ENCODE results near the gene WFIKKN2. TPM values are rescaled to one million over a fixed set of nuclear protein-coding genes. Genes with fewer than 3 reads are reported as not detected.

WFIKKN2 gene
- total and polyA plus RNA-seq, 7 donors, result 0.09 to 3.4 (median 0.32) TPM

- H3K4me1 ChIP-seq, result no peaks in the 10 kb centered on the region
- H3K36me3 ChIP-seq (ENCODE audit: insufficient read depth in 1 of 2, low read depth in 1 of 2), result no peaks in the 10 kb centered on the region
- H3K9me3 ChIP-seq, result no peaks in the 10 kb centered on the region
- intact Hi-C loops (cut with DNase I), result loop anchor here in 1 of 2 donors (2.0 kb wide), 1 partner anchor 25 kb away; no protein-coding TSS in a partner anchor
- TF ChIP-seq CTCF (IDR thresholded peaks at IDR 0.05), result no peak
- ATAC-seq (no peak), DNase-seq (no peak)
- WGBS, 3 donors, result 74 to 85% (median 77%) methylated on average over 5 of the region's 5 CpGs
- H3K27ac ChIP-seq, result no peak overlapping the region
- no peak overlapping the region for H3K4me3 ChIP-seq
- peaks cover 0 to 5% (median 0%) of the 10 kb centered on the region in 3 donors for H3K27me3 ChIP-seq (ENCODE audit: insufficient read depth in 3 of 3, low read length in 2 of 3)
Observed at GRCh38 chr17:50816271-50816670, 19.1 kb upstream of the WFIKKN2 start.

- H3K27me3 ChIP-seq (ENCODE audit: insufficient read depth in 3 of 3, low read length in 2 of 3), result peaks cover 0 to 5% (median 0%) of the 10 kb centered on the region in 3 donors
- no peaks in the 10 kb centered on the region for H3K36me3 ChIP-seq (ENCODE audit: insufficient read depth in 1 of 2, low read depth in 1 of 2)
- WGBS, 3 donors, result 23 to 29% (median 28%) methylated on average over 27 of the region's 27 CpGs
- peak overlapping the region; percentile 47 for H3K4me3 ChIP-seq
- H3K9me3 ChIP-seq, result no peaks in the 10 kb centered on the region
- ATAC-seq, result peak; percentile 81 to 91 (median 82)
- H3K4me1 ChIP-seq, result no peaks in the 10 kb centered on the region
- intact Hi-C loops (cut with DNase I), result loop anchor here in 1 of 2 donors (2.0 kb wide), 1 partner anchor 24 kb away; no protein-coding TSS in a partner anchor
- TF ChIP-seq CTCF (IDR thresholded peaks at IDR 0.05), result peak; percentile 80
- H3K27ac ChIP-seq, result no peak overlapping the region
- DNase-seq, result peak; percentile 55 to 79
Observed at GRCh38 chr17:50816771-50817751, 18.3 kb upstream of the WFIKKN2 start.

GRCh38 chr17:50817838-50818237, 17.5 kb upstream of the WFIKKN2 start:
- Histone ChIP-seq H3K4me1 (no peaks in the 10 kb centered on the region), H3K27me3 (ENCODE audit: insufficient read depth in 3 of 3, low read length in 2 of 3) (peaks cover 0 to 5% (median 0%) of the 10 kb centered on the region in 3 donors), H3K9me3 (no peaks in the 10 kb centered on the region), H3K4me3 (no peak overlapping the region), H3K27ac (no peak overlapping the region), H3K36me3 (ENCODE audit: insufficient read depth in 1 of 2, low read depth in 1 of 2) (no peaks in the 10 kb centered on the region)
- DNase-seq (no peak), ATAC-seq (no peak)
- 64 to 71% (median 67%) methylated on average over 7 of the region's 7 CpGs for WGBS, 3 donors
- intact Hi-C loops (cut with DNase I), result loop anchor here (2.0 kb wide), 2 partner anchors 23 to 25 kb away; no protein-coding TSS in a partner anchor
- no peak for TF ChIP-seq CTCF (IDR thresholded peaks at IDR 0.05)

- Histone ChIP-seq H3K27me3 (ENCODE audit: insufficient read depth in 3 of 3, low read length in 2 of 3) (peaks cover 0 to 5% (median 0%) of the 10 kb centered on the region in 3 donors), H3K4me1 (no peaks in the 10 kb centered on the region), H3K36me3 (ENCODE audit: insufficient read depth in 1 of 2, low read depth in 1 of 2) (no peaks in the 10 kb centered on the region), H3K9me3 (no peaks in the 10 kb centered on the region), H3K4me3 (no peak overlapping the region), H3K27ac (no peak overlapping the region)
- intact Hi-C loops (cut with DNase I), result loop anchor here in 1 of 2 donors (2.0 kb wide), 1 partner anchor 25 kb away; no protein-coding TSS in a partner anchor
- TF ChIP-seq CTCF (IDR thresholded peaks at IDR 0.05), result no peak
- no peak for DNase-seq
- 88 to 97% (median 92%) methylated on average over 4 of the region's 4 CpGs for WGBS, 3 donors
- ATAC-seq, result no peak
Observed at GRCh38 chr17:50818261-50818660, 17.1 kb upstream of the WFIKKN2 start.

All from psoas muscle (tissue), 8 donors.